SIG-M5 treated with dmso at 0.1 percent for 504 hours (cell line): ENCODE data around the gene ZNF398.
A peak's percentile ranks its signal among the peaks of the same experiment; 100 is the strongest.
"Not testable (repeated sequence)": the region's sequence is repeated elsewhere in the genome, so short reads cannot be mapped to it uniquely, and the experiment has no call there.

Experiments used
- DNase-seq: peaks from one replicate; lab custom pipeline; 2025; ENCODE audit not compliant: unreplicated experiment; lab: John Stamatoyannopoulos, UW

ZNF398 gene, protein sequence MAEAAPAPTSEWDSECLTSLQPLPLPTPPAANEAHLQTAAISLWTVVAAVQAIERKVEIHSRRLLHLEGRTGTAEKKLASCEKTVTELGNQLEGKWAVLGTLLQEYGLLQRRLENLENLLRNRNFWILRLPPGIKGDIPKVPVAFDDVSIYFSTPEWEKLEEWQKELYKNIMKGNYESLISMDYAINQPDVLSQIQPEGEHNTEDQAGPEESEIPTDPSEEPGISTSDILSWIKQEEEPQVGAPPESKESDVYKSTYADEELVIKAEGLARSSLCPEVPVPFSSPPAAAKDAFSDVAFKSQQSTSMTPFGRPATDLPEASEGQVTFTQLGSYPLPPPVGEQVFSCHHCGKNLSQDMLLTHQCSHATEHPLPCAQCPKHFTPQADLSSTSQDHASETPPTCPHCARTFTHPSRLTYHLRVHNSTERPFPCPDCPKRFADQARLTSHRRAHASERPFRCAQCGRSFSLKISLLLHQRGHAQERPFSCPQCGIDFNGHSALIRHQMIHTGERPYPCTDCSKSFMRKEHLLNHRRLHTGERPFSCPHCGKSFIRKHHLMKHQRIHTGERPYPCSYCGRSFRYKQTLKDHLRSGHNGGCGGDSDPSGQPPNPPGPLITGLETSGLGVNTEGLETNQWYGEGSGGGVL

DNA sequence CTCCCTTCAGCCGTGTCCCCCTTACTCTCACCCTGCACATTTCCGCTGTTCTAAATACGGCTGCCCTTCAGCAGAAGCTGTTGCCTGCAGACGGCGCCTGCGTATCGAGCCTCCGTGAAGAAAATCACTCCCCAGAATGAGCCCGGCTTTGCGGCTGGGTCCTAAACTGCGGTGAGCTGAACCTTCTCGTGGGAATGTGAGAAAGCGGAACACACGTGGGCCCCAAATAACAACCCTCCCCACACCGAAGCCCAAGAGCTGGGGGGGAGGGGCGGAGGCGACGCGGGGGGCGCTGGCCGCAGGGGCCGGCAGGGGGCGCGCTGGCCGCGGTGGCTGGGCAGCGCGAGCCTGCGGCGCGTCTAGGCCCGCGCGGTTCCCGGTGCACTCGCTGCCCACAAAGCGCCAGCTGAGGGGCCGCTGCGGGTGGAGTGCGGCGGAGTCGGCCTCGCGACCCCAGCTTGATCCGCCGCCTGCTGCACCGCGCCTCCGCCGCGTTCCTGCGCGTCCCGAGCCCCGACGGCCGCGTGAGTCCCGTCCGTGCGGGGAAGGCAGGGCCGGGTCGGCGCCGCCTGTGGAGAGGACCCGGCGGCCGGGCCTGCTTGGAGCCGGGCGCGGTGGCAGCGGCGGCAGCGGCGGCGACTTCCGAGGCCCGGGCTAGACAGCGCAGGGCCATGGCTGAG lies at the start of gene ZNF398:
TSS of gene ZNF398 (plus strand) at position 382 of the 680 bp plus-strand sequence. CDS start at position 672, 290 bp downstream.
- peak; percentile 86 for DNase-seq

DNA sequence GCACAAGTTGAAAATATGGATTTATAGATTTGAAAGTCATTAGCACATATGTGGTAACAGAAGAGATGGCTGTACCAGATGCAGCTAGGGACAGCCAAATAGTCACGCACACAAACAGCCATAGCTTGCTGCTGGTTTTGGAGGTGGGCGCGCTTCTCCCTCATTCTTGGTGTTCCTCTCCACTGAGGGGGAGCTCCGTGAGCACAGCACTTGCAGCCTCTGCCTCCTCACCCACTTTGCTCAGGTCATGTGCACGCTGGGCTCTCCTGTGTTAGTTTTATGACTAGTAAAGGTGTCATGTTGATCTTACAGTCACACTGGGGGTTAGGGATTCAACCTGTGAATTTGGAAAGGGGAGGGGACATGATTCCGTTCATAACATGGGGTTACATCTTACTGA lies 48.2 kb upstream of the ZNF398 start:
- DNase-seq, result no peak

DNA sequence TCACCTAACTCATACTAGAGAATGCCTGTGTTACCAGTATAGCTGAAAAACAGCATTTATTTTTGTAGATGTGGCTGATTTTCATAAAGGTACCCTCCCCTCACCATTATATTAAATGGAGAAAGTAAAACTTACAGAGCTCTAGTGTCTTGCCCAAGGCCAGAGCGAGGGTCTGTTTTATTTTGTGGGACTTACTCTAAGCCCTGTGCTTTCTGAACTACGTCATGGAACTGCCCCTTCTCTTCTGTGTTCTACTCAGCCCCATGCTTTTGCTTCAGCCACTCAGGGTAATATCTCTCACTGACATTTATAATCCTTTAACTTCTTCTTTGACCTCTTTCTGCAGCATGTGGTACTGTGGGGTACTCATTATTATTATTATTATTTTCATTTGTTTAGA lies 46.4 kb upstream of the ZNF398 start:
- no peak for DNase-seq

DNA sequence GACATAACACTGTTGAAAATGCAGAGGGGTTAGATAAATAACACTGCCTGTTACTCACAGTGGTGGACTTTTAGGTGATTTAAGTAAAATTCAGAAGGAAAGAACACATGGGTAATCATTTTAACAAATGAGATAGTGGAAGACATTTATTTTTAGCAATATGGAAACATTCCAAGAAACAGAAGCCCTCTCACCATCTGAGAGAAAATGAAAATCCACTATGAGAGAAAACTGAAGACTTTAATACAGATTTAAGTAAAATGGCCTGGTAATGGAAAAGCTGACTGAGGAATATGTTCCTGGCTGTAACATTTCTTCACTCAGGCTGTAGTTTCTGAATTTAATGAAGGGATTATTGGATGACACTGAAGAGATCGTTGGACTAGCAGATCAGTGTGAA lies 44.6 kb upstream of the ZNF398 start:
- DNase-seq, result no peak

DNA sequence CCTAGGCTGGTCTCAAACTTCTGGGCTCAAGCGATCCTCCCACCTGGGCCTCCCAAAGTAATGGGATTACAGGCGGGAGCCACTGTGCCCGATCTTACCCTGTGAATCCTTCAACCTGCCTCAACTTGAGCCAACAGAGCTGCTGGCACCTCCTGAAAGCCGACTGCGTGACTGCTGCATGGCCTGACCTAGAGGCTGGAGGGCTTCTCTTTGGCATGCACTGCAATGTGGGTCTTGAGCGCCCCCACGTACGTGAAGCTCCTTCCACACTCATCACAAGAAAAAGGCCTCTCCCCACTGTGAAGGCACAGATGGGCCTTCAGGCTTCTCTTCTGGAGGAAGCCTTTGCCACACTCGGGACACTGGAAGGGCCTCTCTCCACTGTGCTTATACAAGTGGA lies 43.8 kb upstream of the ZNF398 start:
- no peak for DNase-seq

DNA sequence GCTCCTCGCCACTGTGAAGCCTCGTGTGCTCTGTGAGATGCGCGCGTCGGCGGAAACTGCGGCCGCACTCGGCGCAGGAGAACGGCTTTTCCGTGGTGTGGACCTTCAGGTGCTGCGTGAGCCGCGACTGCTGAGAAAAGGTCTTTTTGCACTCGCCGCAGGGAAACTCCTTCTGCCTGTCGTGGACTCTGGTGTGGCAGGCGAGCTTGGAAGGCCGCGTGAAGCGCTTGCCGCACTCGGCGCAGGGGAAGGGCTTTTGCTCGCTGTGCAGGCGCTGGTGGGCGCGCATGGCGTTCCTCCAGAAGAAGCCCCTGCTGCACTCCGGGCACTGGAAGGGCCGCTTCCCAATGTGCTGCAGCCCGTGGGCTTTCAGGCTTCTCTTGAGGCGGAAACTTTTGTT lies 43.0 kb upstream of the ZNF398 start:
- no peak for DNase-seq

DNA sequence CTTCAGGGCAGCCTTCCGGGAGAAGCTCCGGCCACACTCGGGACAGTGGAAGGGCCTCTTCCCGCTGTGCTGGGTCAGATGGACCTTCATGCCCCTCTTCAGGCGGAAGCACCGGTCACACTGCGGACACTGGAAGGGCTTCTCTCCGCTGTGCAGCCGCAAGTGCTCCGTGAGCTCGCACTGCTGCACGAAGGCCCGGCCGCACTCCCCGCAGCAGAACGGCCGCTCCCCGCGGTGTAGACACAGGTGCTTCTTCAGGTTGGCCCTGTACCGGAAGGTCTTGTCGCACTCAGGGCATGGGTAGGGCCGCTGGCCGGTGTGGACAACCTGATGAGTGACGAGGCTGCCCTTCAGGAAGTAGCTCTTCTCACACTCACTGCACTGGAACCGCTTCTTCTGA lies 42.5 kb upstream of the ZNF398 start:
- no peak for DNase-seq

DNA sequence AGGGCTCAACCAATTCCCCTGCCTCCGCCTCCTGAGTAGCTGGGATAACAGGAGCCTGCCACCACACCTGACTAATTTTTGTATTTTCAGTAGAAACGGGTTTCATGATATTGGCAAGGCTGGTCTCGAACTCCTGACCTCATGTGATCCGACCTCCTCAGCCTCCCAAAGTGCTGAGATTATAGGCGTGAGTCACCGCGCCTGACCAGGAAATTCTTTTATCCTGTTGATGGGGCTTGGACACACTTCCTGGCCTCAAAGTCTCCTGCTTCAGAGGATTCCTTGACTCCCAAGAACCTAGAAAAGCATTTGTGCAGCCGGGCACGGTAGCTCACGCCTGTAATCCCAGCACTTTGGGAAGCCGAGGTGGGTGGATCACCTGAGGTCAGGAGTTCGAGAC lies 37.3 kb upstream of the ZNF398 start:
- no peak for DNase-seq

DNA sequence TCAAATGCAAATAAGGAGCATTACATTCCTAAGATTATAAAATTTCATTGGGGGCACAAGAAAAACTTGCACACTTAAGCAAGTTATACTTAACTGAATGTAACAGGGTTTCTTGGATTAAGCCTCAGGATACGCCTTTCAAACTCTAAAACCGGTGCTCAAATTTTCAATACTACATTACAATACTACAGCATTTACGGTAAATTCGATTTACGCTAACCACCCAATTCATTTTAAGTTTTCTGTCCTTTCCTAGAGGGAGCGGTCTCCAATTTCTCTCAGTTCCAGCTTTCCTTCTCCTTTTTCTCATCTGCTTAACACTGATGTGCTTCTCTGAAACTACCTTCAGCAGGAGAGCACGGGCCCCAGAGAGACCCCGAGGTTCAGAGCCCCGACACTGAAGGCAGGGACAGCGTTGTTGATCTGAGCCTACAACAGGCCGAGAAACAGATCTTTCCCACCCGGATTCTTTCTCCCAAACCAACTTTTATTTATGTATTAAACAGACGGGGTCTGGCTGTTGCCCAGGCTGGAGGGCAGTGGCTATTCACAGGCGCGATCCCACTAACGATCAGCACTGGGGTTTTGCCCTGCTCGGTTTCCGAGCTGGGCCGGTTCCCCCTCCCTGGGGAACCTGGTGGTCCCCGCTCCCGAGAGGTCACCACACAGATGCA lies 21.9 kb upstream of the ZNF398 start:
- DNase-seq, result peak; percentile 43

DNA sequence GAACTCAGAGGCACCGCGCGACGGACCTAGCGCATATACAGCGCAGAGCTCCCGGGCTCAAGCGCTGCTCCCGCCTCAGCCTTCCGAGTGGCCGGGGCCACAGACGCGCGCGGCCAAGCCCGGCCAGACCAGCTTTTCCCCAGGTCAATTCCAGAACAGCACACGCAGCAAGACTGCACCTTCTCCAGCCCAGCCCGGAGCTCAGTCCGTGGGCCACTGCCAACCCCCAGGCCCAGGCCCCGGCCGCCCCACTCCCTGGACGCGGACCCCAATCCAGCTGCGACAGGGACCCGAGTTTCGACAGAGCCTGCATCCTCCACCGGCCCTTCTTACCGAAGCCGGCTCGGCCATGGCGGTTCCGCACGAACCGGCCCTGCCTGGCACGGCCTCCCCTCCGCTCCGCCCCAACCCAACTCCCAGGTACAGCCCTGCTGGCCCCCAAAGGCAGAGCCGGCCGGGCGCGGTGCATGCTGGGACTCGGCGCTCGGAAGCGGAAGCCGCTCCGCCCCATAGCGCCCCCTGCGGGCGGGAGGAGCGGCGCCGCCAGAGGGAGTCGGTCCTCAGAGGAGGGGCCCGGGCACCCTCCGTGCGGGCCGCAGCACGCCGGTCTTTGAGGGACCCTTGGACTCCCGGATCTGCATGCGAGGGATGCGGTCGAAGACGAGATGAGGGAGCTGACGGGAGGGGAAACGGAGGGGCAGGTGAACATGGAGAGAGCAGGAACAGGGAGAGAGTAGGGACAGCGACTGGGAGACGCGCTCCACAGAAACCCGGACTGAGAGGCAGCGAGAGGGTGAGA lies 21.2 kb upstream of the ZNF398 start, which contains the start of gene ZNF425:
TSS of gene ZNF425 (minus strand) at position 462 of the 799 bp plus-strand sequence. CDS start at position 351, 111 bp downstream.
- peak; percentile 83 for DNase-seq

DNA sequence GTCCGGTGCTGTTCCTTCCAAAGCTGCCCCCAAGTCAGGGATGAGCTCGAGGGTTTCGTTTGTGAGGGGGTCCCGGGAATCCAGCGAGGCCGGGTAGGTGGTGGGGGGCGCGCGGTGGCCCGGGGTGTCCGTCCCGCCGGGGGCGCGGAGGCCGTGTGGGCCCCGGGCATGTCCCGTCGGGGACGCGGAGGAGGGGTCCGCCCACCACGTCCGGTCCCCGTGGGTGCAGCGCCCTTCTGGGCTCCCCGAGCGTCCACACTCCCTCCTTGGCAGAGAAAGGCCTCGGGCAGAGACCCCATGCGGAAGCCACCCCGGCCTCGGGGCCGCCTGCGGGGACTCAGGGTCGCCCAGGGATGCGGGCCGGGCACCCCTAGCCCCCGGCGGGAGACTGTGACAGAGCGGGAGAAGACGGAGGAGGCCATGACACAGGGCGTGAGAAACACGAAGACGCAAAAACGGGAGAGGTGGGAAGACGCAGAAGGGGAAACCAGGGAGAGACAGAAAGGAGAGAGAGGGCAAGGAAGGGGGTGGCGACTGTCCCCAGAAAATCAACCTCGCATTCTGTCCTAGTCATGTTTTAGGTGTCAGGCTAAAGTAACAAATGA lies 20.5 kb upstream of the ZNF398 start:
- DNase-seq, result peak; percentile 36

DNA sequence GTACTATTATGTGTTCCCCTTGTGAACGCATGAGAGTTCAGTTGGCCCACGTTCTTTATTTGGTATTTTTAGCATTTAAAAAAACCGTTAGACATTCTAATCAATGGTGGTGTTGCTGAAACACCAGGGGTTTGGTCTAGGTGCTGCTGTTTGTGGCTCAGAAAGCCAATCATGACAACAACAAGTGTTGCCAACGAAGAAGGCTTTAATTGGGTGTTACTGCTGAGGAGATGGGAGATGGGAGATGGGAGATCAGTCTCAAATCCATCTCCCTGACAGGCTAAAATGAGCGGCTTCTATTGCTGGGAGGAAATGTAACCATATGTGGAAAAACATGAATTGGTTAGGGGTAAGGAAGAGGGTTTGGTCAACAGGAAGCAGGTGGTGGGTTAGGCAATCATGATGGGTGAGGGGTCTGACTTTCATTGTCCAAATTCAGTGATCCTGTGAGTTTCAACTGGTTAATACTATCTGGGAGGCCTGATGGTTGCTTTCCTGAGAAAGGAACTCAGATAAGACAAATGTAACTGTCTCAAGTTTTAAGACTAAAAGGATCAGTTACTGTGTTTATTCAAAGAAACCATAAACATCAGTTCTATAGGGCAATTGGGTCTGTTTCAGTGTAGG lies 16.6 kb upstream of the ZNF398 start:
- DNase-seq, result no peak

DNA sequence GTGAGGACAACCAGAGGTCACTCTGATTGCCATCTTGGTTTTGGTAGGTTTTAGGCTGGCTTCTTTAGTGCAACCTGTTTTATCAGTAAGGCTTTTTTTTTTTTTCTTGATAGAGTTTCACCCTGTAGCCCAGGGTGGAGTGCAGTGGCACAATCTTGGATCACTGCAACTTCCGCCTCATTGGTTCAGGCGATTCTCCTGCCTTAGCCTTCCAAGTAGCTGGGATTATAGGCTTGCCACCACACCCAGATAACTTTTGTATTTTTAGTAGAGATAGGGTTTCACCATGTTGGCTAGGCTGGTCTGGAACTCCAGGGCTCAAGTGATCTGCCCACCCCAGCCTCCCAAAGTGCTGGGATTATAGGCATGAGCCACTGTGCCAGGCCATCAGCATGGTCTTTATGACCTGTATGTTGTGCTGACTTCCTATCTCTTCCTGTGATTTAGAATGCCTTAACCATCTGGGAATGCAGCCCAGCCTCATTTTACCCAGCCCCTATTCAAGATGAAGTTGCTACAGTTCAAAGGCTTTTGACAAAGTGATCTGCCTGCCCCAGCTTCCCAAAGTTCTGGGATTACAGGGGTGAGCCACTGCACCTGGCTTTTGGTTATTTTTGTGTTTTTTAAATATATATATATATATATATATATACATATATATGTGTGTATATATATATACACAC lies 14.1 kb upstream of the ZNF398 start:
- no peak for DNase-seq

DNA sequence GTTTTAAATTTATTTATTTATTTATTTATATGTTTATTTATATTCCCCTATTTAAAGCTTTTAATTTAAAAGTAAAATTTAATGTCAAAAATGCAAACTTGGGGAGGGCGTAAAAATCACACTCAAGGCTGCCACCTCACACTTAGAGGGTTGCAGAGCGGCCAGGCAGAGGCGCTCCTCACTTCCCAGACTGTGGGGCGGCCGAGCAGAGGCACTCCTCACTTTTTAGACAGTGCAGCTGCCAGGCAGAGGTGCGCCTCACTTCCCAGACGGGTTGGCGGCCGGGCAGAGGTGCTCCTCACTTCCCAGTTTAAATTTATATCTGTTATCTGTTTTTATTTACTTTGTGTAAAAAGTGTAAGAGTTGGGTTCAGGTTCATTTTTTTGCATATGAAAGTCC lies 11.1 kb upstream of the ZNF398 start:
- DNase-seq, result no peak

DNA sequence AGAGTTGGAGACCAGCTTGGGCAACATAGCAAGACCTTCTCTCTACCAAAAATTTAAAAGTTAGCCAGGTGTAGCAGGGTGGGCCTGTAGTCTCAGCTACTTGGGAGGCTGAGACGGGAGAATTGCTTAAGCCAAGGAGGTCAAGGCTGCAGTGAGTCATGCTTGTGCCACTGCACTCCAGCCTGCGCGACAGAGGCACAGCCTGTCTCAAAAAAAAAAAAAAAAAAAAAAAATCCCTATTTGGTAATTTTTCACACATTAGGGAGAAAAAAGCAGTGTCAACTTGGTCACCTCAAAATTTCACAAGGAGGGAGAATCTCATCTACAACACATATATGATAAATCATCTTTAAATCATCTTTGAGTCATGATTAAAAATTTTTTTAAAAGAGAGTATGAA lies 6.4 kb upstream of the ZNF398 start:
- DNase-seq, result peak; percentile 13

DNA sequence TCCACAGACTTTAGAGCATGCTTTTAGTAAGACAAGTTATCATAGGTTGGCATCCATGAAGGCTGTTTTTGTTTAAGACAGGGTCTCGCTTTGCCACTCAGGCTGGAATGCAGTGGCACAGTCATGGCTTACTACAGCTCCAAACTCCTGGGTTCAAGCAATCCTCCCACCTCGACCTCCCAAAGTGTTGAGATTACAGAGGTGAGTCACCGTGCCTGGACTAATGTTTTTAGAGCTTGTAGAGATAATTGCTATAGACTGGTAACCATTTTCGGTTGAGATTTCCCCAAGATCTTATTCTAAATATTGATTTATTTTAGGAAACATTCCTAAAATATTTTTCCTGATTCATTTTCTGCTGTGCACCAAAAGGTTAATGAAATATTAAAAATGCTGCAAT lies 5.4 kb upstream of the ZNF398 start:
- DNase-seq, result no peak

DNA sequence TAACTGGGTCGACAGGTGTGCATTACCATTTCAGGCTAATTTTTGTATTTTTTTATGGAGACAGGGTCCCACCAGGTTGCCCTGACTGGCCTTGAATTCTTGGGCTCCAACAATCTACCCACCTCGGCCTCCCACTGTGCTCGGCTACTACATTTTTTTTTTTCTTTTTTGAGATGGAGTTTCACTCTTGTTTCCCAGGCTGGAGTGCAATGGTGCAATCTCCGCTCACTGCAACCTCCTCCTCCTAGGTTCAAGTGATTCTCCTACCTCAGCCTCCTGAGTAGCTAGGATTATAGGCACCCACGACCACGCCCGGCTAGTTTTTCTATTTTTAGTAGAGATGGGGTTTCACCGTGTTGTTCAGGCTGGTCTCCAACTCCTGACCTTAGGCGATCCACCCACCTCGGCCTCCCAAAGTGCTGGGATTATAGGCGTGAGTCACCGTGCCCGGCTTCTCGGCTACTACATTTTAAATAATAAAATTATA lies 2.8 kb upstream of the ZNF398 start:
- not testable (repeated sequence) for DNase-seq

DNA sequence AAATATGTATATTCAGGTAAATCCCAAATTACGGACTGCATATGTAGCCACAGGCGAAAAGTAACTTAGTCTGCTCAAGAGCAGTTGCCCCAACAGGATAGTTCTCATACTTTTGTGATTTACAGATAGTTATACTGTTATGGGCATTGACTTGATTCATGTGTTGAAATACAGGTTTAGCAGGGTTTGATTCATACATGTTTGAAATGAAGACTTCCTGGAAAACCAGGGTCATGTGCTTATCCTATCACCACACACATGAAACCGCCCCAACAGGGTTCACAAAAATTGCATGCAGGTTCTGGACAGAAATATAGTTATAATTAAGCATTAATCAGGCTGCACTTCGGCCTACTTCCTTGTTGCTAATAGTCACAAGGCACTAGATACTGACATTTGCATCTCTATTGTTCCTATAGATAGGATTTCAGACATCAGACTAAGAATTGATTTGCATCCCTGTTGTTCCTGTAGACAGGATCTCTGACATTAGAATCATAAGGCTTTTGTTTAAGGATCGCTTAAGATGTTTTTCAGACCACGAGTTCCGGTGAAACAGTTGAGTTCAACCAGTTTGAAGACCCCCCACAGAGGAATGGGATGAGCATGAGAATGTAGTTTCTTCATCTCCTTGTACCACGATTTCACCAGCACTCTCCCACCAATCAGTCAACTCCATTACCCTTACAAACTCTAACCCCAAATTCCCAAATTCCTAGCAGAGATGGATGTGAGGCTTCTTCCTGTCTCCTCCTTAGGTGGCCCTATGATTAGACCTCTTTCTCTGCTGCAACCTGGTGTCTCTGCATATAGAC lies 2.0 kb upstream of the ZNF398 start:
- peak; percentile 73 for DNase-seq
